HG03095 (cell line): ENCODE results near the gene COL9A3.

ENCODE experiments used
- ATAC-seq: cut with Tn5 transposase; IDR thresholded peaks from one replicate; pipeline ENCODE4 v1.9.1; 2021; ENCODE audit warnings: moderate library complexity; ENCODE audit not compliant: unreplicated experiment

COL9A3 gene

DNA sequence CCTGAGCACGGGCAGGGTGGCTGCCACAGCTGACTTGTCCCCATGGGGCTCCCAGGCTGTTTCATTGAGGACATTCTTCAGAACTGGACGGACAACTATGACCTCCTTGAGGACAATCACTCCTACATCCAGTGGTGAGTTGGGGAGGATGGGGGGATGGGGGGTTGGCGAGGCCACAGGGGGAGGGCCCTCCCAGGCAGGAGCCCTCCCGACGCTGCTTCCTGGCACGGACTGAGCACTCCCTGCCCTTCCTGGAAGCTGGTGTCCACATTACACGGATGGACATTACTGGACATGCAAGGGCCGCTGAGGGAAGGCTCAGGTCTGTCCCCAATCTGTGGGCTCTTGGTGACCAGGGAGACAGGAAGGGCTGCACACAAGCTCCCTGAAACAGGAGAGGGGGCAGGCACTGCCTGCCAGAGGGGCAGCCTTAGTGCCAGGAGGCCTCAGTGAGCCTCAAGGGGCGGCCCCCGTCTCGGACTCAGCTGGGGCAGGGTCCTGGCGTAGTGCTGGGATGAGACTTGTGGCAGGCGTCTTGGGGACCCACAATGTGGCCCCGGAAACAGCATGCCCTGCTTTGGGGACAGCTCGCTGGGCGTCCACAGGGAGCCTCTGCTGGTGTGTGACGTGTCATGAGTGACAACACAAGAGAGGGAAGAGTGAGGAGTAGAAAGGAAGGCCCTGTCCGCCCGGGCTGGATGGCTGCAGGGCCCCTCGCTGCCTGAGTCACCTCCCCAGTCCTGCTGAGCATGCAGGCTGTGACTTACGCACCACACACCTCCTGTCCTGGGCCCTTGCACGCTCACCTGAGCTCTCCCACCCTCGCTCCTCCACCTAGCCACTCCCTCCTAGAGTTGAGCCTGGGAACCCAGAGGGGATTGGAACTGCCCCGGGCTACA, 7.1 kb upstream of the COL9A3 start:
- ATAC-seq = no peak

DNA sequence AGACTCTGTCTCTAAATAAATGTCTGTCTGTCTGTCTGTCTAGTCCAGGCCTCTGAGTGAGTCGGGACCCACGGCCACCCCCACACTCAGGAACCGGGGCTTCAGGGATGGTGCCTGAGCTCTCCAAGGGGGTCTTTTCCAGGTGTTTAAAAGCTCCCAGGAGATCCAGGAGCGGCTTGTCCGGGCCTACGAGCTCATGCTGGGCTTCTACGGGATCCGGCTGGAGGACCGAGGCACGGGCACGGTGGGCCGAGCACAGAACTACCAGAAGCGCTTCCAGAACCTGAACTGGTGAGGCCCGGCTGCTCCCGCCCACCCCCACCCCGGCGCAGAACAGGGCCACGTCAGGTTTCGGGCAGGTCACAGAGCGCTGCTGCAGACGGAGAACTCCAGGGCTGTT, 5.5 kb upstream of the COL9A3 start:
- no peak for ATAC-seq

DNA sequence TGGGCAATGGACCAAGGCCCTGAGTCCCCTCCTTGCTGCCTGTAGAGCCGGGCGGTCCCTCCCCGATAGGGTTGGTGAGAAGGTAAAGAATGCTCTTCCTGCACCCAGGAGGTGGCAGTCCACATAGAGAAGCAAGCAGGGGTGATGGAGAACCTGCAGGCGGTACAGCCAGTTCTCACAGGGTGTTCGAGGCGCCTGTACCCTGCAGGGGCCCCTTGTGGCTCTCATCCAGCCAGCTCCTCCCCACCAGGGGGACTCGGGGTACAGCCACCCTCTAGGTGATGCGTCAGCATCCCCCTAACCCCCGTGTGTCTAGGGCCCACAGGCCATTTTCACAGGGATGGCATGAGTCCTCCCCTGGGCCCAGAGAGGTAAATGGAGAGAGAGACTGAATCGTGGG, 5.1 kb upstream of the COL9A3 start:
- no peak for ATAC-seq

DNA sequence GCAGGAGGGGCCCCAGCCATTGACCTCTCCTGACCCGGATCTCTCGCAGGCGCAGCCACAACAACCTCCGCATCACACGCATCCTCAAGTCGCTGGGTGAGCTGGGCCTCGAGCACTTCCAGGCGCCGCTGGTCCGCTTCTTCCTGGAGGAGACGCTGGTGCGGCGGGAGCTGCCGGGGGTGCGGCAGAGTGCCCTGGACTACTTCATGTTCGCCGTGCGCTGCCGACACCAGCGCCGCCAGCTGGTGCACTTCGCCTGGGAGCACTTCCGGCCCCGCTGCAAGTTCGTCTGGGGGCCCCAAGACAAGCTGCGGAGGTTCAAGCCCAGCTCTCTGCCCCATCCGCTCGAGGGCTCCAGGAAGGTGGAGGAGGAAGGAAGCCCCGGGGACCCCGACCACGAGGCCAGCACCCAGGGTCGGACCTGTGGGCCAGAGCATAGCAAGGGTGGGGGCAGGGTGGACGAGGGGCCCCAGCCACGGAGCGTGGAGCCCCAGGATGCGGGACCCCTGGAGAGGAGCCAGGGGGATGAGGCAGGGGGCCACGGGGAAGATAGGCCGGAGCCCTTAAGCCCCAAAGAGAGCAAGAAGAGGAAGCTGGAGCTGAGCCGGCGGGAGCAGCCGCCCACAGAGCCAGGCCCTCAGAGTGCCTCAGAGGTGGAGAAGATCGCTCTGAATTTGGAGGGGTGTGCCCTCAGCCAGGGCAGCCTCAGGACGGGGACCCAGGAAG, 4.5 kb upstream of the COL9A3 start:
- no peak for ATAC-seq

DNA sequence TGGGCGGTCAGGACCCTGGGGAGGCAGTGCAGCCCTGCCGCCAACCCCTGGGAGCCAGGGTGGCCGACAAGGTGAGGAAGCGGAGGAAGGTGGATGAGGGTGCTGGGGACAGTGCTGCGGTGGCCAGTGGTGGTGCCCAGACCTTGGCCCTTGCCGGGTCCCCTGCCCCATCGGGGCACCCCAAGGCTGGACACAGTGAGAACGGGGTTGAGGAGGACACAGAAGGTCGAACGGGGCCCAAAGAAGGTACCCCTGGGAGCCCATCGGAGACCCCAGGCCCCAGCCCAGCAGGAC, 4.0 kb upstream of the COL9A3 start:
- no peak for ATAC-seq

DNA sequence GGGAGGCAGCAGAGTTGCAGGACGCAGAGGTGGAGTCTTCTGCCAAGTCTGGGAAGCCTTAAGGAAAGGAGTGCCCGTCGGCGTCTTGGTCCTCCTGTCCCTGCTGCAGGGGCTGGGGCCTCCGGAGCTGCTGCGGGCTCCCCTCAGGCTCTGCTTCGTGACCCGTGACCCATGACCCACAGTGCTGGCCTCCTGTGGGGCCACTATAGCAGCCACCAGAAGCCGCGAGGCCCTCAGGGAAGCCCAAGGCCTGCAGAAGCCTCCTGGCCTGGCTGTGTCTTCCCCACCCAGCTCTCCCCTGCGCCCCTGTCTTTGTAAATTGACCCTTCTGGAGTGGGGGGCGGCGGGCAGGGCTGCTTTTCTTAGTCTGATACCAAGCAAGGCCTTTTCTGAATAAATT, 3.3 kb upstream of the COL9A3 start:
- ATAC-seq = no peak

DNA sequence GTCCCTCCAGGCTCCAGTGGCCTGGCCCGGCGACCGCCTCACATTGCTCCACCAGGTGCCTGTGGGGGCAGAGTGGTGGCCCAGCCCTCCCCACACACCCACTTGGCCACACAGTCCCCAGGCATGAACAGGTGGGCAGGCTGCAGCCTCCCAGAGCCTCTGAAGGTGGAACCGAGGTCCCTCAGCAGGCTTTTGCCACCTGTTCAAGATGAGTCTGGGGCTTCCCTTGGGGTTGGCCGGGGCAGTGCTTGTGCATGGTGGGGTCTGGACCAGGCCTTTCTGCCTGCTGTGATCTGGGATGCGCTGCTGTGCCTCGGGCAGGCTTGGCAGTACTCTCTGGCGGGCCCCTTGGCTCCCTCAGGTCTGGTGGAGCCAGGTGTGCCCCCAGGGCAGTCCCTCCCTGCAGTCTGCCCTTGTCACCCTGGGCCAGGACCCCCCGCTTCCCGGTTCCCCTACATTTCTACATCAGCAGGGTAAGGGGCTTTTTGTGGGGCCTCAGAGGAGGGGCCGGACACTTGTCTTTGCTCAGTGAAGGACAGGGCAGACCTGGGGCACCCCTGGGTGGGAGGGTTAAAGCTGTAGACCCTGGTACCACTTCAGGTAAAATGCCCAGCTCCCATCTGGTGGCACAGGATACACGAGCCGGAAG, 2.7 kb upstream of the COL9A3 start:
- ATAC-seq = no peak

DNA sequence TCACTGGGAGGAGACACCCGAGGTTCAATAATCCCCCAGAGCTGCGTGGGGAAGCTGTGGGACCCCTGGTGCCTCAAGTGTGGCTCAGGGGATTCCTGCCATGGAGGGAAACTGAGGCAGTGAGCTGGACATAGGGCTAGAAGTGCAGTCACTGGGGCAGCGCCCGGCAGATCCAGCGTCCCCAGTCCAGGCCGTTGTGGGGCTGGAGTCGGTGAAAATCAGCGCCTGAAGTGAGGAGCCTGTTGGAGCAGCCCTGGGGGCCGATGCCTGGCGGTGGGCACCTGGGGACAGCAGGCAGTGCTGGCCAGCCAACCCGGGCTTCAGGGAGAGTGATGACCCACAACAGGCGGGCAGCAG, 2.2 kb upstream of the COL9A3 start:
- no peak for ATAC-seq

DNA sequence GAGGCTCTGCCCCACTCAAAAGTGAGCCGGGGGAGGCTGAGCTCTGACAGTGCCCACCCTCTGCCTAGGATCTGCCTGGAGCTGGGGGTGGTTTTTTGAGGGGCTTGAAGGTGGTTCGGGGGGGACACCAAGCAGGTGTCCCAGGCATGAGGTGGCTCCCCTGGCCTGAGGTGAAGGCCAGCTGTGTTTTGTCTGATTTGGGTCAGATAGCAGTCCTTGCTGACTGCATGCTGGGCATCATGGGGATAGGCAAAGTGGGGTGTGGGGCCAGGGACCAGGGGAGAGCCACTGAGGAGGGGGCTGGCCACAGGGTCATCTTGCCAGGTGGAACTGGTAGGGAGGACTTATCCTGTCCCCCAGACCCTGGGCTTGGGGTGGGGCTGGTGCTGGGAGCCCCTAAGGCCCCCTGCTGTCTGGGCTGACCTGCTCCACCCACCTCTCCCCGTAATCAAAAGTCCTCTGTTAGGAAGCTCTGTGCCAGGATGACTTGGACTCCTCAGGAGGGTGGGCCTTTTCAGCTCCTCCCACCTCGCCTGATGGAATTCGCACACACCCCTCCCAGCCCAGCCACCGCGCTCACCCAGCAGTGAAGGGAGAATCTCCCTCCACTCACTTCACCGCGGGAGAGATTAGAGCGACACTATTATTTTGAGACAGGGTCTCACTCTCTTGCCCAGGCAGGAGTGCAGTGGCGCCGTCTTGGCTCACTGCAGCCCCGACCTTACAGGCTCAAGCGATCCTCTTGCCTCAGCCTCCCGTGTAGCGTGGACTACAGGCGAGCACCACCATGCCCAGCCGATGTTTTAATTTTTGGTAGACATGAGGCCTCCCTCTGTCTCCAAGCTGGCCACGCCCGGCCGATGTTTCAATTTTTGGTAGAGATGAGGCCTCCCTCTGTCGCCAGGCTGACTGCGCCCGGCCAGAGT, 1.5 kb upstream of the COL9A3 start:
- ATAC-seq = no peak

DNA sequence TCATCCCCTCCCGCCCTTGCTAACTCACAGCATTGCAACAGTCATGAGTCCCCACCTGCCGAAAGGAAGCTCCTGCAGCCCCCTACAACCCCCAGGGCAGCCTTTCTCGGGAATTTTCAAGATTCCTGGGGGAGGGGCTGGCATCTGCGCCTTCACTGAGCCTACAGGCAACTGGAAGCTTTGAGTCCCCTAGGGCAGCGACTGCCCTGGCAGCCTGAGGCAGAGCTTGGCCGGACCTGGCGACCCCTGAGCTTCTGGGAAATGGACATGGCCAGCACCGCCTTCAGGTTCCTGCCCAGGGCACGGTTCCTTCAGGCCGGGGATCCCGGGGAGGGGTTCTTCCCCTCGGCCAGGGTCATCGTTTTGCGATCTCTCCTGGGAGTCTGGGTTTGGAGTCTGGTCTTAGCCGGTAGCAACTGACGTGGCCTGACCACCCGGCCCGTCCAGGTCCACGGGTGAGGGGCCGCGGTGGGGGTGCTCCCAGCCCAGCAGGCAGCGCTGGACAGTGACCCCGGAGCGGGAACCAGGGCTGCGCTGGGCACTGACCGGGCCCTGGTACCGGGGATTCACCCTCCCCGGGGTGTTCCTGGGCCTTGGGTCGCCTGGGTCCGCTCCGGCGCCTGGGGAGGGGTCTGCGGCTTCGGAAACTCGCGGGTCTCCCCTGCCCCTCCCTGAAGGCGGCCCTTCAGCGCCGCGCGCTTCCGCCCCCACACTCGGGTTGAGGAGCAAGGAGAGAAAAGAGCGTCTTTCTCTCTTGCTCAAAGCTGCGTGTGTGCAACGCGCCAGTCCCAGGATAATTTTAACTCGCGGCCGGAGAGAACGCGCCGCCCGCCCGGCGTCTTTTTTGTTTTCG, 593 bp upstream of the COL9A3 start:
- no peak for ATAC-seq

DNA sequence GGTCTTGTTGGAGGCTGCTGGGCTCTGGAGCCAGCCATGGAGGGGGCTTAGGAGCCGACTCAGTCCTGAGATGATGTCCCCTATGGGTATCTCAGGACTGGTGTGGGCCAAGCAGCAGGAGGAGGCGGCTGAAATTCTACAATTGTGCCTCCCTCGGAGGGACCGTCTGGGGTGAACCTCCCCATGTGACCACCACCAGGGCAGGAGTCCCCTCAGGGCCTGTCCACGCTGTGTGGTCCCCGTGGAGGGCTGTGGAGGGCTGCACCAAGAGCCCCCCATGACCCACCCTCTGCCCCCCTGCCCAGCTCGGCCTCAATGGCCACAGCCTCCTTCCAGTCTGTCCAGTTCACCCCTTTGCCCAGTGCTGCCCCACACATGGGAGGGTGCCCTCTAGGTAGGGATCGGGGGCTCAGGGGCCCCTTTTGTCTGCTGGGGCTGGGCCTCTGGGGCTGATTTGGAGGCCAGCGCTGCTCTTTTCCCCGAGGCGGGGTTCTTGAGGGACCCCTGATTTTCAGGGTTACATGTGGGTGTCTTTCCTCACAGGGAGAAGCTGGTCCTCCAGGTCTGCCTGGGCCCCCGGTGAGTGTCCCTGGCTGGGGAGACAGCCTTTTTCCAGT, 1.2 kb downstream of the COL9A3 start:
- ATAC-seq = no peak

DNA sequence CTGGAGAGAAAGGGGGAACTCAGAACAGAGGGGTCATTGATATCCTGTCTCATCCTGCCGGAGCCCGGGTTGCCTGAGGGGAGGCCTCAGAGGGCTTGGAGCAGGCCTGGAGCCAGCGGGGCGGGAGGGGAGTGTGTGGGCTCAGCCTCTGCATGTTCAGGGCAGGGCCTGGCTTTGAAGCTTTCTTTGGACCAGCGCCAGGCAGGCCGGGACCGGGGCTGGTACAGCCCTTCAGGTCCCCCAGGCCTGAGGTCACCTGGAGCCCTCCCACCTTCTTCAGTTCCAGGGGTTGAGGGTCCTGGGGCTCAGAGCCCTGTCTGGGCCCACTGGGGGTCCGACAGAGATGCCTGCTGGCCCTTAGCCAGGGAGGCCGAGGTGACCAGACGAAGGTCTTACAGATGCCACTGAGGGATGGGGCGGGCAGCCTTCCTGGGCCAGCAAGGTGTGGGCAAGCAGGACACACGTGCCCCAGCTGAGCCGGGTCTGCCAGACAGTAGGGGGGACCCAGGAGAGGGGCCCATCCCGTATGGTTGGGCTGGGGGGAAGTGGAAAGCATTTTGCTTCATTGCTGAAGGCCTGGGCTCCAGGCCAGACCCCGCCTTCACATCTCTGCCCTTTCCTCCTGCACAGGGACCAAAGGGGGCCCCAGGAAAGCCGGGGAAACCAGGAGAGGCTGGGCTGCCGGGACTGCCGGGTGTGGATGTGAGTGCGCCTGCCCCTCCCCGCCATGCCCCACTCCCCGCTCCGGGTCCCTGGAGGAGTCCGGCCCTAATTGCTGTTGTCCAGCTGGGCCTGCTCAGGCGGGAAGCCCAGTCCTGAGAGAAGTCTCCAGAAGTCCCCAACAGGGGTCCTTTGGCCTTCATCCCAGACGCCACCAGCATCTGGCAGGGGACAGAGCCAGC, 2.0 kb downstream of the COL9A3 start:
- no peak for ATAC-seq

DNA sequence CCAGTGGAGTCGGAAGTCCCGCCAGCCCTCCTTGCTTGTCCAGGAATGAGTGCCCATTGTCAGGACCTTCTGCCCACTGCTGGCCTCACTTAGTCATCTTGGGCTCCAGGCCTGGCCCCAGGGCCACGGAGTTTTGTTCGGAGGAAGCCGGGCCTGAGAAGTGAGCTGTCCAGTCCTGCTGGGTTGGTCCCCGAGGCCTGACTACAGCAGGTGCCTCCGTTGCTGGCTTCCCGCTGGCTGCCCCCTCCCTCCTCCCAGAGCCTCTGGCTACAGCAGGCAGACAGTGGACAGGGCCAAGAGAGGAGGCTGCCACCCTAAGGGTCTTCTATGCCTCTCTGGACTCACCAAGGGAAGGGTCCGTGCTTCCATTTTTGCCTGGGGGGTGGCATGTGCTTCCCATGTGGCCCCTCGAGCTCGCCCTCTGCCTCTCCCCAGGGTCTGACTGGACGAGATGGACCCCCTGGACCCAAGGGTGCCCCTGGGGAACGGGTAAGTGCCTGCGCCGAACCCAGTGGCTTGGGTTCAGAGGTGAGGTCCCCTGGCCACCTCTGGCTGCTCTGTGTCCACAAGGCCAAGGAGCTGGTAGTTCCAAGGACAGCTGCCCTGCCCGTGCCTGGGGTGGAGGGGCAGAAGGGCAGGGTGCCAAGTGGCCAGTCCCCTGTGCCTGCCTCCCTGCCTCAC, 2.8 kb downstream of the COL9A3 start:
- ATAC-seq = no peak

DNA sequence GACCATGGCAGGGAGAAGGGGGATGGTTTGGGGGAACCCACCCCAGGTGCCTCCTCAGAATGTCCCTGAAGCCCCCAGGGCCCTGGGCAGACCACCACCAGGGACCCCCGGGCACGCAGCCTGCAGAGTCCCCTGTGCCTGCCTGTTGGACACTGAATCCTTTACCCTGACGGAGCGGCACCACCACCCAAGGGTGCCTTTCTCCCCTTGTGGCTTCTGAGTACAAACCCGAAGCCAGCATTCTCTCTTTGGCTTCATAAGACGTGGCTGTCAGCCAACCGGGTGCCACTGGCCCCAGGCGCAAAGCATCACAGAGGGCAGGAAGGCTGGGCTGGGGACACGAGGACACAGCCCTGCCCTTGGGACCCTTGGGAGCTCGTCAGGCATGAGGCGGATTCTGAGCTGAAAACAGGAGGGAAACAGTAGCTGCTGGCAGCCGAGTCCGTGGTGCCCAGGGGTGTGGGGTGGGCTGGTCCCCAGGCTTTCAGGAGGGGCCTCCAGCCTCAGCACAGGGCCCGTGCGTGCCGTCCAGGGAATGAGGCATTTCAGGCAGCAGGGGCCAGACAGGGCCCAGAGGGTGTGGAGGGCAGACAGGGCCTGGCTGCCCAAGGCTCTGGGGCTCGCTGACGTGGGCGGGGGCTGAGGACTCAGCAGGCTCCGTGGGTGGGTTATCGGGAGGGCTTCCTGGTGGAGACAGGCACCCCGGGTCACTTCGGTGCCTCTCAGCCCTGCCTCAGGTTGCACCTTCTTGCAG, 3.5 kb downstream of the COL9A3 start:
- no peak for ATAC-seq

DNA sequence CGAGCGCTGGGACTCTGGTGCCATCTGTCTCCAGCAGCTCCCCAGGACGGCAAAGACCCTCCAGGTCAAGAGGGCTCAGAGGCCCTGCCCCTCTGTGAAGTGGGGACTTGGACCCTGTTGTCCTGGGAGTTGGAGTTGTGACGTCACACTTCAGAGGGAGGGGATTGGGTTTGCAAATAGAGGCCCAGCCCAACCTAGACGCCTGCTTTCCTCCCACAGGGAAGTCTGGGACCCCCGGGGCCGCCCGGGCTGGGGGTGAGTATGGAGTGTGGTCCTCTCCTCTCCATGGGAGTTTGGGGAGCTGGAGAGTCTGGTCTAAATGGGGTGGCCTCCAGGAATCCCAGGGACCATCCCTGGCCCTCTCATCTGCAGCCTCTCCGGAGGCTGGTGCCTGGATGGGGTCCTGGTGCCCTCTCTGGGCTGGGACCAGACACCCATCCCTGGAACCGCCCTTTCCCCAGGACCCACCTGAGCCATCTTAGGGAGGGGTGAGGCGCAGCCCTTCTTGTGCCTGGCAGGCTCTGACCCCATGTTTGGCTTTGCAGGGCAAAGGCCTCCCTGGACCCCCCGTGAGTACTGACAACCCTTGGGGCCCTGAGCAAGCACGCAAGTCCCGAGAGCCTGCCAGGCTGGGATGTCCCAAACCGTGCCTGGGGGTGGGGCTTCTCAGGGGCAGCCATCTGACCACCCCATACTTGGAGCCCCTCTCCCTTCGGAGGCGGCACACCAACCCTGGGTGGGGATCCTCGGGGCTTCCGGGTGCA, 4.3 kb downstream of the COL9A3 start:
- no peak for ATAC-seq

DNA sequence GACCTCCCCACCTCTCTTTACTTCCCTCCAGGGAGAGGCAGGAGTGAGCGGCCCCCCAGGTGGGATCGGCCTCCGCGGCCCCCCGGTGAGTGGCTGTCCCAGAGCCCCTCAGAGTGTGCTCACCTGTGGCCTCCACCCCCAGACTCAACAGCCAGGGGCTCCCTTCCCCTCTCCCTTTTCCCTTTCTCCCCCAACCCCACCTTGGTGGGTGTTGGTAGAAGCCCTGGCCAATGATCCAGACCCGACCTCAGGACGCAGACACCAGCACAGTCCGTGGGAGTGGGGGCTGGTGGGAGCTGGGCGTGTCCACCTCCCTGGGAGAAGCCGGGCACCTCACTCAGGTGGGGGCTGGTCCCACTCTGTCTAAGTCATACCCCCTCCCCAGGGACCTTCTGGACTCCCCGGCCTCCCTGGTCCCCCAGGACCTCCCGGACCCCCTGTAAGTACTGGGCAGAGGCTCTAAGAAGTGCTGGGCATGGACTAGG, 4.9 kb downstream of the COL9A3 start:
- no peak for ATAC-seq
